BLaER1 (cell line): ENCODE data around the gene RASGEF1C.
A peak's percentile ranks its signal among the peaks of the same experiment; 100 is the strongest.

ENCODE experiments used
- H3K27ac ChIP-seq: shearing (Covaris generic); formaldehyde crosslinking; 2 replicates; pipeline ENCODE4 v1.8.1; 2022
- H3K27me3 ChIP-seq: shearing (Covaris generic); formaldehyde crosslinking; 2 replicates; pipeline ENCODE4 v1.8.1; 2022
- H3K36me3 ChIP-seq: shearing (Covaris generic); formaldehyde crosslinking; 2 replicates; pipeline ENCODE4 v1.8.1; 2022
- H3K4me1 ChIP-seq: shearing (Covaris generic); formaldehyde crosslinking; 2 replicates; pipeline ENCODE4 v1.8.1; 2022
- H3K4me2 ChIP-seq: shearing (Covaris generic); formaldehyde crosslinking; 2 replicates; pipeline ENCODE4 v1.8.1; 2022
- H3K4me3 ChIP-seq: shearing (Covaris generic); formaldehyde crosslinking; 2 replicates; pipeline ENCODE4 v1.8.1; 2022
- H3K9ac ChIP-seq: shearing (Covaris generic); formaldehyde crosslinking; 2 replicates; pipeline ENCODE4 v1.8.1; 2022
- H3K9me3 ChIP-seq: shearing (Covaris generic); formaldehyde crosslinking; 2 replicates; pipeline ENCODE4 v1.8.1; 2022
- H4K20me1 ChIP-seq: shearing (Covaris generic); formaldehyde crosslinking; 2 replicates; pipeline ENCODE4 v1.8.1; 2022
- Cebpa-rat ChIP-seq: shearing (Covaris generic); IDR thresholded peaks from 2 replicates; pipeline ENCODE4 v1.8.1; 2022

RASGEF1C gene

DNA sequence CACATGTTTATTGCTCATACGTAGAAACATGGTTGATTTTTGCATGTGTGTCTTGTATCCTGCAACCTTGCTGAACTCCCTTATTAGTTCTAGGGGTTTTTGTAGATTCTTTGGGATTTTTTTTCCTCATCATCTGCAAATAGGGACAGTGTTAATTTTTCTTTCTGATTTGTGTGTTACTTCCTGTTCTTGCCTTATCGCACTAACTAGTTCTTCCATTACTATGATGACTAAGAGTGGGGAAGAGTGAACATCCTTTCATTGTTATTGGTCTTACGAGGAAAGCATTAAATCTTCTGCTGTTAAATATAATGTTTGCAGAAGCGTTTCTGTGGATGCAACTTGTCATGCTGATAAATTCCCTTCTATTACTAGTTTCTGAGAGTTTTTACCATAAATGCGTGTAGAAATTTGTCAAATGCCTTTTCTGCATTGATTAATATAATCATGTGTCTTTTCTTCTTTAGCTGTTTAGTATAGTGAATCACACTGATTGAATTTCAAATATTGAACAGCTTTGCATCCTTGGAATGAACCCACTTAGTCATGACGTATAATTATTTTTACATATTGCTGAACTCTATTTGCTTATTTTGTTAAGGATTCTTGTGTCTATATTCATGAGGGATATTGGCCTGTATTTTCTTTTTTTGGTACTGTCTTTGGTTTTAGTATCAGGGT lies 105.4 kb downstream of the RASGEF1C start:
- Histone ChIP-seq H3K36me3 (no peaks in the 10 kb centered on the region), H3K4me2 (no peak overlapping the region), H3K9me3 (peaks cover 36% of the 10 kb centered on the region), H3K4me3 (no peak overlapping the region), H3K9ac (no peak overlapping the region), H3K4me1 (peaks cover 10% of the 10 kb centered on the region), H3K27ac (no peak overlapping the region), H3K27me3 (no peaks in the 10 kb centered on the region), H4K20me1 (no peaks in the 10 kb centered on the region)
- TF ChIP-seq Cebpa-rat, result no peak

DNA sequence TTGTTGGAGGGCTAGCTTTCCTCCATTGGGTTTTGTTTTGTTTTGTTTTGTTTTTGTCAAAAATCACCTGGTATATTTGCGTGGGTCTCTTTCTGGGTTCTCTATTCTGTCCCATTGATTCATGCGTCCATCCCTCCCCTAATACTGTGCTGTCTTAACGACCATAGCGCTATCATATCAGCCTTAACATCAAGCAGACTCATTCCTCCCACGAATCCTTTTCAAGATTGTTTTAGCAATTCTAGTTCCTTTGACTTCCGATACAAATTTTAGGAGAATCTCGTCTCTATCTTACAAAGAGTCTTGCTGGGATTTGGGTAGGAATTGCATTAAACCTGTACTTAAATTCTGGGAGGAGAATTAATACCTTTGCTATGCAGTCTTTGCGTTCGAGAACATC lies 106.4 kb downstream of the RASGEF1C start:
- no peaks in the 10 kb centered on the region for H4K20me1 ChIP-seq
- H3K9me3 ChIP-seq, result peaks cover 26% of the 10 kb centered on the region
- H3K27ac ChIP-seq, result no peak overlapping the region
- no peak for TF ChIP-seq Cebpa-rat
- no peak overlapping the region for H3K9ac ChIP-seq
- no peaks in the 10 kb centered on the region for H3K27me3 ChIP-seq
- H3K4me2 ChIP-seq, result no peak overlapping the region
- peaks cover 12% of the 10 kb centered on the region for H3K4me1 ChIP-seq
- H3K4me3 ChIP-seq, result no peak overlapping the region
- no peaks in the 10 kb centered on the region for H3K36me3 ChIP-seq

GRCh38 chr5:180101451-180102105 lies 107.4 kb downstream of the RASGEF1C start:
- H3K4me1 ChIP-seq, result peaks cover 18% of the 10 kb centered on the region
- no peak overlapping the region for H3K9ac ChIP-seq
- no peak overlapping the region for H3K4me2 ChIP-seq
- H3K27me3 ChIP-seq, result no peaks in the 10 kb centered on the region
- H3K36me3 ChIP-seq, result no peaks in the 10 kb centered on the region
- H4K20me1 ChIP-seq, result no peaks in the 10 kb centered on the region
- no peak overlapping the region for H3K4me3 ChIP-seq
- peaks cover 17% of the 10 kb centered on the region for H3K9me3 ChIP-seq
- no peak overlapping the region for H3K27ac ChIP-seq
- TF ChIP-seq Cebpa-rat, result no peak

DNA sequence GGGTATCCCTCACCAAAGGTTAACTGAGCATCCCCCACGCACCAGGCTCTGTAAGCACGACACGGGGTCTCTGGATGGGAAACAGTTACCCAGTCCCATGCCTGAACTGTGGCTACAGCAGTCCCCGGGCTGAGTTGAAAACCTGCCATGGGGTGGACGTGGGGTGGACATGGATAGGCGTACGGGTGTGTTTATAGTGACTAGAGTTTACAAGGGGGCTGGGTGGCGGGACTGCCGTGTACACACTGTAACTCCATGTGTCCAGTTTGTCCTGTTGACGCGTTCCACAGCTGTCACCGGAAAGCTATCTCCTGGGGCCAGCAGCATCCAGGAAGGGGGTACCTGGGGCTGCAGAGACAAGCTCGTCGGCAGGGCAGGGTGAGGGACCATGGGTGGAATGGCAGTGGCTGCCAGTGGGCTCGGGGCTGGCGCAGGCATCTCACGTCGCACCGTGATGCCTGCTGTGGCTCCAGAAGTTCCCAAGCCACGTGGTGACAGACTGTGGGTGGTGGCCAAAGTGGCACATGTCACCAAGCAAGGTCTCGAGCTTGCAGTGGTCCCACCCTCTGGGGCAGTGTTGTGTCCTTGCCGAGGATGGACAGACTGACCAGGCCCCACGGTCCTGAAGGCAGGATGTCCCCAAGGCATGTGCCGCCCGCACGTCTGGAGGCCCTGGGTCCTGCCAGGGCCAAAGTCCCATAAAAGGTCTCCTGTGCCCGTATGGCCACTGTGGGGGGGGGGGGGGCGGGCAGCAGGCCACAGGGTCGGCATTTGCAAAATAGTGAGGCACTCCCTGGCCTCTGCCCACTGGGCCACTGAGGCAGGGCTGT lies 108.2 kb downstream of the RASGEF1C start:
- Histone ChIP-seq H3K4me3 (no peak overlapping the region), H3K4me2 (no peak overlapping the region), H3K27ac (no peak overlapping the region), H3K36me3 (no peaks in the 10 kb centered on the region), H3K27me3 (no peaks in the 10 kb centered on the region), H3K9ac (no peak overlapping the region), H4K20me1 (no peaks in the 10 kb centered on the region), H3K9me3 (peaks cover 12% of the 10 kb centered on the region), H3K4me1 (peaks cover 18% of the 10 kb centered on the region)
- no peak for TF ChIP-seq Cebpa-rat

DNA sequence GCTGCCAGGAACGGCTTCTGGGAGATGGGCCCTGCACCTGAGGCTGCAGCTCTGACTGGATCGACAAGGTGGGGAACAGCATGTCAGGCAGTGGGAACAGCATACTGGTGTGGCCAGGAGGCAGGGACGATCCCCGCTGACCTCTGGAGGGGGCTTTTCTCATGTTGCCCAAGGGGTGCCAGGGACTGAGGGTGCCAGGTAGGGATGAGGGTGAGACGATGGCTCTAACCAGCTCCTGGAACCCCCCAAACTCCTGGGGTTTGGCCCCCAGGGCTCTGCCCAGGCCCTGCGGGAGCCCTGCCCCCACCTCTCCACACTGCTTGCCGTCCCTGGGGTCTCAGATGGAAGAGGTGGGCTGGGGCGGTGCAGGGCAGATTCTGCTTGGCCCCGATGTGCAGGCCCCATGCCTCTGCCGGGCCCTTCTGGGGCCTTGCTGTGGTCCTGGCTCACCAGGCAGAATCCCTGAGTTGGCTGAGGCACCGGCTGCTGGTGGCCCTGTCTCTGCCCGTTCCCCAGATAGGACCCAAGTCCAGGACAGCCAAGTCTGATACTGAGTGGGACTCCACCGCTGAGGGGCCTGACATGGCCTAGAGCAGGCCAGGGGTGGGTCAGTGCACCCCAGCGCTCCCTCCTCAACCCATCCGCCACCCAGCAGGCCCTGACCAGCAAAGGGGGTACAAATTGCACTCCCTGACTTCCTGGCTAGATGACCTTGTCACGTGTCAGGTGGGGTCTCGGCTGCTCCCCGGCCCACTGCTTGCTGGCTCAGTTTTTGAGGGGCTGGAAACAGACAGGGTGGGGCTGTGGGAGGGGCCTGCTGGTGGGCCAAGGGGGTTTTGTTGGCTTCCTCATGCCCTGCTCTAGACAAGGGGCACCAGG lies 109.0 kb downstream of the RASGEF1C start:
- Histone ChIP-seq H4K20me1 (no peaks in the 10 kb centered on the region), H3K9me3 (peaks cover 12% of the 10 kb centered on the region), H3K4me3 (no peak overlapping the region), H3K27me3 (no peaks in the 10 kb centered on the region), H3K4me2 (no peak overlapping the region), H3K9ac (no peak overlapping the region), H3K36me3 (no peaks in the 10 kb centered on the region), H3K27ac (peak overlapping the region; percentile 30; the same call in 1 of the 2 replicates), H3K4me1 (peaks cover 22% of the 10 kb centered on the region)
- no peak for TF ChIP-seq Cebpa-rat

- no peak overlapping the region for H3K4me3 ChIP-seq
- no peak for TF ChIP-seq Cebpa-rat
Observed at GRCh38 chr5:180098991-180099732, 109.8 kb downstream of the RASGEF1C start.

GRCh38 chr5:180098526-180098925 lies 110.5 kb downstream of the RASGEF1C start:
- no peaks in the 10 kb centered on the region for H3K36me3 ChIP-seq
- no peak overlapping the region for H3K9ac ChIP-seq
- H4K20me1 ChIP-seq, result no peaks in the 10 kb centered on the region
- no peak for TF ChIP-seq Cebpa-rat
- no peak overlapping the region for H3K4me2 ChIP-seq
- H3K4me3 ChIP-seq, result no peak overlapping the region
- no peak overlapping the region for H3K27ac ChIP-seq
- H3K4me1 ChIP-seq, result peaks cover 32% of the 10 kb centered on the region
- H3K27me3 ChIP-seq, result no peaks in the 10 kb centered on the region
- H3K9me3 ChIP-seq, result peaks cover 10% of the 10 kb centered on the region; the same call in 1 of the 2 replicates

More at GRCh38 chr5:180098991-180099732, 109.8 kb downstream of the RASGEF1C start:
- peak overlapping the region; percentile 30; the same call in 1 of the 2 replicates for H3K27ac ChIP-seq
- H3K4me1 ChIP-seq, result peaks cover 26% of the 10 kb centered on the region
- no peaks in the 10 kb centered on the region for H3K27me3 ChIP-seq
- H4K20me1 ChIP-seq, result no peaks in the 10 kb centered on the region
- H3K9me3 ChIP-seq, result peaks cover 10% of the 10 kb centered on the region; the same call in 1 of the 2 replicates
- H3K9ac ChIP-seq, result no peak overlapping the region
- no peaks in the 10 kb centered on the region for H3K36me3 ChIP-seq
- peak overlapping the region; percentile 14; the same call in 1 of the 2 replicates for H3K4me2 ChIP-seq

- no peak overlapping the region for H3K9ac ChIP-seq
- no peak for TF ChIP-seq Cebpa-rat
- H3K27ac ChIP-seq, result no peak overlapping the region
- no peaks in the 10 kb centered on the region for H3K36me3 ChIP-seq
- H3K9me3 ChIP-seq, result peaks cover 10% of the 10 kb centered on the region; the same call in 1 of the 2 replicates
- H3K4me2 ChIP-seq, result no peak overlapping the region
- no peaks in the 10 kb centered on the region for H3K27me3 ChIP-seq
- H3K4me1 ChIP-seq, result peaks cover 38% of the 10 kb centered on the region
- H4K20me1 ChIP-seq, result no peaks in the 10 kb centered on the region
- H3K4me3 ChIP-seq, result no peak overlapping the region
Observed at GRCh38 chr5:180097926-180098325, 111.1 kb downstream of the RASGEF1C start.
